Suppressor macrophage (primary cell): ENCODE data around the gene PHF2.

ENCODE experiments used
- DNase-seq, 4 experiments: peaks; one replicate each; pipeline ENCODE4 v3.0.0-alpha.2; 2020 to 2022

Gene PHF2

GRCh38 chr9:93587651-93588347, 11.4 kb downstream of the PHF2 start:
- DNase-seq = peak in 2 of 4 experiments; percentile 16 to 24

GRCh38 chr9:93588641-93589609, 12.5 kb downstream of the PHF2 start:
- peak in 1 of 4 experiments; percentile 8 for DNase-seq

GRCh38 chr9:93589688-93590087, 13.3 kb downstream of the PHF2 start:
- DNase-seq = peak in 1 of 4 experiments; percentile 4

GRCh38 chr9:93590609-93591234, 14.3 kb downstream of the PHF2 start:
- no peak for DNase-seq

GRCh38 chr9:93591301-93592007, 15.1 kb downstream of the PHF2 start:
- DNase-seq = no peak

GRCh38 chr9:93592008-93592642, 15.7 kb downstream of the PHF2 start:
- no peak for DNase-seq

- no peak for DNase-seq
These were observed 16.2 kb downstream of the PHF2 start for GRCh38 chr9:93592643-93593021.

- no peak for DNase-seq
These were observed 16.8 kb downstream of the PHF2 start for GRCh38 chr9:93593144-93593658.

GRCh38 chr9:93594041-93594756, 17.8 kb downstream of the PHF2 start:
- DNase-seq = no peak

- DNase-seq = no peak
These were observed 19.1 kb downstream of the PHF2 start for GRCh38 chr9:93595461-93595860.

GRCh38 chr9:93595861-93596365, 19.5 kb downstream of the PHF2 start:
- no peak for DNase-seq

- no peak for DNase-seq
These were observed 20.0 kb downstream of the PHF2 start for GRCh38 chr9:93596399-93596798.

- no peak for DNase-seq
These were observed 20.8 kb downstream of the PHF2 start for GRCh38 chr9:93597142-93597706.

GRCh38 chr9:93597871-93598646, 21.7 kb downstream of the PHF2 start:
- no peak for DNase-seq

- no peak for DNase-seq
These were observed 22.4 kb downstream of the PHF2 start for GRCh38 chr9:93598647-93599241.

- no peak for DNase-seq
These were observed 23.4 kb downstream of the PHF2 start for GRCh38 chr9:93599571-93600403.

- no peak for DNase-seq
These were observed 24.1 kb downstream of the PHF2 start for GRCh38 chr9:93600504-93600903.

- no peak for DNase-seq
These were observed 24.7 kb downstream of the PHF2 start for GRCh38 chr9:93601063-93601462.
